ENCODE measurements around the gene ATG9B.

GRCh38 chr7:151033864-151034249 lies 9.6 kb upstream of the ATG9B start:
- TF ChIP-seq CTCF (IDR thresholded peaks at IDR 0.05; ENCODE audit: low read length) (no peak), EZH2phosphoT487 (IDR thresholded peaks at IDR 0.05; ENCODE audit: low read length) (no peak), EZH2 (optimal IDR thresholded peaks at IDR 0.05; ENCODE audit: low read depth, low read length) (no peak)

Measured in MM.1S (cell line).